IMR-90 (cell line): ENCODE measurements around the gene GIMAP5. TPM values are rescaled to one million over a fixed set of nuclear protein-coding genes. Genes with fewer than 3 reads are reported as not detected.

Experiments
- ATAC-seq: fragments of 200-7000 bp; cut with Tn5 transposase; 2 replicates; pipeline ENCODE4 v1.9.1; 2020; ENCODE audit warnings: low read depth, mild to moderate bottlenecking, moderate library complexity
- BruUV-seq: library from RNA; stranded (reverse); fragments of 400-500 nt; replicated peaks from 2 replicates; lab custom pipeline; 2021; lab: Mats Ljungman, UMichigan
- CTCF ChIA-PET: fragments of 300-600 bp; formaldehyde crosslinking; extraction: SDS; loops from one replicate; lab custom pipeline; 2021; ENCODE audit warnings: antibody characterized with exemption; lab: Yijun Ruan, JAX
- POLR2A ChIA-PET: fragments of 300-600 bp; sonication (Branson Sonifier 250); formaldehyde crosslinking; loops from one replicate; lab custom pipeline; 2022; ENCODE audit warnings: antibody characterized with exemption; ENCODE audit not compliant: unreplicated experiment; lab: Charles Lee
- DNase-seq: peaks from one replicate; pipeline ENCODE4 v3.0.0; 2013
- H2AFZ ChIP-seq: replicated peaks from 2 replicates; pipeline ENCODE3; 2013; ENCODE audit warnings: low read length, mild to moderate bottlenecking; ENCODE audit not compliant: poor library complexity
- H2AK5ac ChIP-seq: 2 replicates; pipeline ENCODE4 v1.6.1; 2013; ENCODE audit warnings: low read depth, low read length, inconsistent platforms
- H2AK9ac ChIP-seq: replicated peaks from 2 replicates; pipeline ENCODE3; 2013; ENCODE audit warnings: mild to moderate bottlenecking, low read depth, low read length, moderate library complexity; ENCODE audit not compliant: poor library complexity
- H2BK120ac ChIP-seq: 2 replicates; pipeline ENCODE4 v1.6.1; 2013; ENCODE audit warnings: low read depth, low read length, inconsistent platforms
- H2BK15ac ChIP-seq: 3 replicates; pipeline ENCODE4 v1.6.1; 2013; ENCODE audit warnings: low read depth, low read length, inconsistent platforms
- H2BK20ac ChIP-seq: 2 replicates; pipeline ENCODE4 v1.6.1; 2013; ENCODE audit warnings: low read depth, mild to moderate bottlenecking, inconsistent platforms, low read length, moderate library complexity
- H2BK5ac ChIP-seq: 2 replicates; pipeline ENCODE4 v1.6.1; 2013; ENCODE audit warnings: mild to moderate bottlenecking, low read depth, low read length, inconsistent platforms; ENCODE audit not compliant: poor library complexity, severe bottlenecking
- H3K14ac ChIP-seq: replicated peaks from 2 replicates; pipeline ENCODE4 v1.6.1; 2013; ENCODE audit warnings: low read depth, low read length, inconsistent platforms
- H3K18ac ChIP-seq: 2 replicates; pipeline ENCODE4 v1.6.1; 2013; ENCODE audit warnings: low read depth, low read length, control low read depth
- H3K23ac ChIP-seq: 2 replicates; pipeline ENCODE4 v1.6.1; 2013; ENCODE audit warnings: low read depth, low read length, inconsistent platforms
- H3K27ac ChIP-seq: 2 replicates; pipeline ENCODE4 v1.5.1; 2013; ENCODE audit warnings: mild to moderate bottlenecking, control low read depth, low read length; ENCODE audit not compliant: insufficient read depth
- H3K27me3 ChIP-seq: 2 replicates; pipeline ENCODE4 v1.6.1; 2013; ENCODE audit warnings: low read length; ENCODE audit not compliant: control insufficient read depth, insufficient read depth
- H3K36me3 ChIP-seq: 2 replicates; pipeline ENCODE4 v1.6.1; 2013; ENCODE audit warnings: low read length, mixed read lengths; ENCODE audit not compliant: control insufficient read depth, insufficient read depth
- H3K4ac ChIP-seq: 2 replicates; pipeline ENCODE4 v1.6.1; 2013; ENCODE audit warnings: low read depth, low read length, inconsistent platforms
- H3K4me1 ChIP-seq: 2 replicates; pipeline ENCODE4 v1.6.1; 2013; ENCODE audit warnings: low read length, mixed read lengths; ENCODE audit not compliant: control insufficient read depth, insufficient read depth
- H3K4me2 ChIP-seq: 2 replicates; pipeline ENCODE4 v1.6.1; 2013; ENCODE audit warnings: low read depth, mild to moderate bottlenecking, control low read depth, low read length, moderate library complexity
- H3K4me3 ChIP-seq: 2 replicates; pipeline ENCODE4 v1.5.1; 2013; ENCODE audit warnings: low read depth, mild to moderate bottlenecking, control low read depth, low read length, moderate library complexity; ENCODE audit not compliant: insufficient read depth
- H3K56ac ChIP-seq: 2 replicates; pipeline ENCODE4 v1.6.1; 2013; ENCODE audit warnings: low read length, inconsistent platforms; ENCODE audit not compliant: insufficient read depth; ENCODE audit errors: extremely low read depth
- H3K79me1 ChIP-seq, 2 experiments: 2 replicates each; pipeline ENCODE4 v1.6.1; 2013; ENCODE audit warnings: low read length in 2 of 2, inconsistent platforms in 1 of 2, low read depth in 1 of 2
- H3K9ac ChIP-seq: 2 replicates; pipeline ENCODE4 v1.6.1; 2013; ENCODE audit warnings: low read depth, low read length, control low read depth
- H3K9me1 ChIP-seq: 2 replicates; pipeline ENCODE4 v1.6.1; 2013; ENCODE audit warnings: low read length, inconsistent platforms; ENCODE audit not compliant: insufficient read depth
- H3K9me3 ChIP-seq: 2 replicates; pipeline ENCODE4 v1.6.1; 2013; ENCODE audit warnings: low read length; ENCODE audit not compliant: control insufficient read depth, insufficient read depth
- H4K20me1 ChIP-seq: 2 replicates; pipeline ENCODE4 v1.6.1; 2013; ENCODE audit warnings: low read length, inconsistent platforms; ENCODE audit not compliant: insufficient read depth
- H4K5ac ChIP-seq: 2 replicates; pipeline ENCODE4 v1.6.1; 2013; ENCODE audit warnings: mild to moderate bottlenecking, low read depth, low read length, control low read depth
- H4K8ac ChIP-seq, 2 experiments: 2 replicates each; pipeline ENCODE4 v1.6.1; 2013; ENCODE audit warnings: low read depth in 2 of 2, low read length in 2 of 2, control low read depth in 1 of 2, inconsistent platforms in 1 of 2
- H4K91ac ChIP-seq: 2 replicates; pipeline ENCODE4 v1.6.1; 2013; ENCODE audit warnings: low read depth, low read length, inconsistent platforms; ENCODE audit not compliant: insufficient read depth
- BHLHE40 ChIP-seq: fragments of 150-350 bp; IDR thresholded peaks from 2 replicates; pipeline ENCODE4 v1.6.1; 2016; ENCODE audit warnings: mild to moderate bottlenecking, low read depth, low read length
- CEBPB ChIP-seq: IDR thresholded peaks from 2 replicates; pipeline ENCODE4 v1.6.1; 2012; ENCODE audit warnings: low read depth, low read length, improper control_type of control experiment
- CHD1 ChIP-seq: IDR thresholded peaks from 2 replicates; pipeline ENCODE4 v1.6.1; 2012; ENCODE audit warnings: low read depth, low read length, improper control_type of control experiment
- CTCF ChIP-seq: conservative IDR thresholded peaks from 2 replicates; pipeline ENCODE4 v1.5.1; 2012; ENCODE audit warnings: mild to moderate bottlenecking, low read depth, low read length, improper control_type of control experiment
- ELK1 ChIP-seq: fragments of 150-350 bp; IDR thresholded peaks from 2 replicates; pipeline ENCODE4 v1.6.1; 2016; ENCODE audit warnings: low read depth, mild to moderate bottlenecking, low read length, moderate library complexity, borderline replicate concordance
- FOS ChIP-seq: fragments of 150-350 bp; IDR thresholded peaks from 2 replicates; pipeline ENCODE4 v1.6.1; 2016; ENCODE audit warnings: low read depth, low read length
- MAFK ChIP-seq: IDR thresholded peaks from 2 replicates; pipeline ENCODE4 v1.6.1; 2012; ENCODE audit warnings: low read depth, low read length, improper control_type of control experiment
- MAZ ChIP-seq: IDR thresholded peaks from 2 replicates; pipeline ENCODE4 v1.6.1; 2012; ENCODE audit warnings: low read depth, mild to moderate bottlenecking, low read length, improper control_type of control experiment, moderate library complexity, borderline replicate concordance
- NFE2L2 ChIP-seq: fragments of 150-350 bp; IDR thresholded peaks from 2 replicates; pipeline ENCODE4 v1.6.1; 2016; ENCODE audit warnings: low read depth, mild to moderate bottlenecking, low read length
- POLR2A ChIP-seq: IDR thresholded peaks from 2 replicates; pipeline ENCODE4 v1.6.1; 2012; ENCODE audit warnings: mild to moderate bottlenecking, low read depth, low read length
- RAD21 ChIP-seq: IDR thresholded peaks from 2 replicates; pipeline ENCODE4 v1.6.1; 2012; ENCODE audit warnings: low read length, improper control_type of control experiment
- RCOR1 ChIP-seq: IDR thresholded peaks from 2 replicates; pipeline ENCODE4 v1.6.1; 2012; ENCODE audit warnings: mild to moderate bottlenecking, low read length, improper control_type of control experiment; ENCODE audit not compliant: insufficient replicate concordance
- SMC3 ChIP-seq: fragments of 150-350 bp; IDR thresholded peaks from 2 replicates; pipeline ENCODE4 v1.6.1; 2016; ENCODE audit warnings: low read depth, mild to moderate bottlenecking, antibody characterized with exemption, low read length, moderate library complexity
- USF2 ChIP-seq: fragments of 150-350 bp; IDR thresholded peaks from 2 replicates; pipeline ENCODE4 v1.6.1; 2017; ENCODE audit warnings: mild to moderate bottlenecking, antibody characterized with exemption, low read length, low read depth
- WGBS, 2 experiments: methylation state at CpG; one replicate each; pipeline versions ENCODE4 v1.1.5 to v1.1.7; 2013; ENCODE audit warnings: missing lambda C conversion rate in 2 of 2; ENCODE audit not compliant: insufficient read length in 1 of 2; ENCODE audit errors: extremely low coverage in 2 of 2; 5-methylcytosine and 5-hydroxymethylcytosine counted together
- dilution Hi-C: fragments of 300-500 bp; cut with HindIII; formaldehyde crosslinking; loops from one replicate; pipeline ENCODE4 v1.14.3; 2018; ENCODE audit warnings: low sequenced_read_pairs; ENCODE audit not compliant: unreplicated experiment
- in situ Hi-C: fragments of 300-500 bp; cut with MboI; formaldehyde crosslinking; loops from 3 replicates; pipeline ENCODE4 v1.14.3; 2019; ENCODE audit warnings: low sequenced_read_pairs, inconsistent platforms, mixed read lengths
- intact Hi-C: fragments of 100-400 bp; cut with micrococcal nuclease; formaldehyde crosslinking; loops from 2 replicates; pipeline ENCODE4 v1.10.0; 2022
- polyA plus RNA-seq, 3 experiments: library from polyadenylated mRNA; depleted of rRNA; stranded (reverse); fragments of >200 nt; gene quantifications; 2 replicates each; pipeline ENCODE4 v1.2.3, GENCODE V29; 2012; ENCODE audit warnings: low replicate concordance in 1 of 3
- total RNA-seq: library from RNA; depleted of rRNA; stranded (reverse); fragments of >200 nt; gene quantifications from 2 replicates; pipeline ENCODE4 v1.2.3, GENCODE V29; 2012

GIMAP5 gene
- total and polyA plus RNA-seq, 2 of the 4 experiments (the other 2 are of a cell fraction): not detected

- Histone ChIP-seq H2AFZ (no peak overlapping the region), H2BK5ac (no peak overlapping the region), H2BK15ac (no peak overlapping the region), H2BK20ac (no peak overlapping the region), H4K5ac (no peak overlapping the region), H2AK5ac (no peak overlapping the region), H2AK9ac (no peak overlapping the region), H3K36me3 (no peaks in the 10 kb centered on the region), H3K4me3 (no peak overlapping the region), H4K20me1 (no peaks in the 10 kb centered on the region), H3K4me2 (no peak overlapping the region), H3K56ac (no peak overlapping the region), H3K9ac (no peak overlapping the region), H2BK120ac (no peak overlapping the region), H3K4ac (no peak overlapping the region), H3K14ac (no peak overlapping the region), H3K4me1 (no peaks in the 10 kb centered on the region), H4K91ac (no peak overlapping the region), H3K27ac (no peak overlapping the region), H3K18ac (no peak overlapping the region), H3K23ac (no peak overlapping the region), H4K8ac (no peak overlapping the region), H3K27me3 (no peaks in the 10 kb centered on the region; the same call in 1 of the 2 replicates), H3K9me3 (no peaks in the 10 kb centered on the region), H3K79me1 (no peaks in the 10 kb centered on the region), H3K9me1 (no peaks in the 10 kb centered on the region)
- POLR2A ChIA-PET: no interaction called here
- WGBS, 2 experiments: 52% methylated on average over 5 of the region's 14 CpGs; no CpG with 5 or more reads in 1 of the 2 experiments
- ATAC-seq (no peak), DNase-seq (no peak)
- no TSS peak for BruUV-seq
- in situ Hi-C loops (loop anchor here (25.0 kb wide), 1 partner anchor 430 kb away; the partner anchor contains the start of genes ACTR3C and LRRC61), dilution Hi-C loops (no loop called here), intact Hi-C loops (no loop called here)
- CTCF ChIA-PET: no interaction called here
- TF ChIP-seq USF2 (no peak), POLR2A (no peak), FOS (no peak), RAD21 (no peak), SMC3 (no peak), BHLHE40 (no peak), CEBPB (no peak), NFE2L2 (no peak), CTCF (no peak), MAFK (no peak), CHD1 (no peak), RCOR1 (no peak), ELK1 (no peak), MAZ (no peak)
Observed at GRCh38 chr7:150742286-150742968, 5.2 kb downstream of the GIMAP5 start.
